SK-N-SH (cell line): ENCODE data around the gene SNCAIP. TPM values are rescaled to one million over a fixed set of nuclear protein-coding genes. Genes with fewer than 3 reads are reported as not detected.

Experiments
- CTCF ChIA-PET: fragments of 300-600, 350-600 bp; formaldehyde crosslinking; extraction: SDS; loops from one replicate; lab custom pipeline; 2021; lab: Yijun Ruan, JAX
- POLR2A ChIA-PET: fragments of 350-600 bp; sonication (Branson Sonifier 250); formaldehyde crosslinking; extraction: SDS; loops from one replicate; lab custom pipeline; 2020; ENCODE audit warnings: antibody characterized with exemption, inconsistent platforms; lab: Yijun Ruan, JAX
- DNase-seq: peaks from one replicate; pipeline ENCODE4 v3.0.0; 2012
- H2AFZ ChIP-seq: fragments of 200-600 bp; sonication (generic); 2 replicates; pipeline ENCODE4 v1.8.1; 2016; ENCODE audit warnings: antibody characterized with exemption, mild to moderate bottlenecking, low read depth
- H3F3A ChIP-seq: fragments of 200-600 bp; sonication (generic); replicated peaks from 2 replicates; pipeline ENCODE3; 2016; ENCODE audit warnings: antibody characterized with exemption, mild to moderate bottlenecking; ENCODE audit not compliant: insufficient read depth
- H3K27ac ChIP-seq, 2 experiments: fragments of 200-500 bp in 1 of 2; fragments of 200-600 bp in 1 of 2; sonication (Bioruptor generic) in 1 of 2; sonication (generic), shearing (Covaris generic) in 1 of 2; 2 replicates each; pipeline versions ENCODE4 v1.5.1 to v1.6.1; 2014 to 2016; ENCODE audit warnings: low read depth in 2 of 2, inconsistent platforms in 1 of 2, low read length in 1 of 2, mild to moderate bottlenecking in 1 of 2, mixed read lengths in 1 of 2
- H3K27me3 ChIP-seq: fragments of 200-600 bp; sonication (generic), shearing (Covaris generic); 2 replicates; pipeline ENCODE4 v1.6.1; 2016; ENCODE audit warnings: mixed run types; ENCODE audit not compliant: insufficient read depth
- H3K36me3 ChIP-seq, 2 experiments: fragments of 200-500 bp in 1 of 2; fragments of 200-600 bp in 1 of 2; sonication (Bioruptor generic) in 1 of 2; sonication (generic) in 1 of 2; replicated peaks in 1 of 2; 2 replicates each; pipeline versions ENCODE3 to v1.5.1; 2014 to 2016; ENCODE audit warnings: low read length in 1 of 2, mild to moderate bottlenecking in 1 of 2; ENCODE audit not compliant: insufficient read depth in 2 of 2, control insufficient read depth in 1 of 2
- H3K4me1 ChIP-seq, 2 experiments: fragments of 200-500 bp in 1 of 2; fragments of 200-600 bp in 1 of 2; sonication (Bioruptor generic) in 1 of 2; sonication (generic), shearing (Covaris generic) in 1 of 2; 2 replicates each; pipeline versions ENCODE4 v1.5.1 to v1.6.1; 2014 to 2016; ENCODE audit warnings: low read depth in 1 of 2, low read length in 1 of 2, mixed run types in 1 of 2; ENCODE audit not compliant: insufficient read depth in 2 of 2, control insufficient read depth in 1 of 2
- H3K4me2 ChIP-seq: fragments of 200-600 bp; sonication (generic), shearing (Covaris generic); 2 replicates; pipeline ENCODE4 v1.6.1; 2017; ENCODE audit warnings: mixed run types
- H3K4me3 ChIP-seq, 2 experiments: fragments of 200-500 bp in 1 of 2; fragments of 200-600 bp in 1 of 2; sonication (Bioruptor generic) in 1 of 2; sonication (generic), shearing (Covaris generic) in 1 of 2; 2 replicates each; pipeline versions ENCODE4 v1.5.1 to v1.8.1; 2014 to 2016; ENCODE audit warnings: low read depth in 2 of 2, inconsistent platforms in 1 of 2, low read length in 1 of 2, mild to moderate bottlenecking in 1 of 2, mixed read lengths in 1 of 2, moderate library complexity in 1 of 2
- H3K79me2 ChIP-seq: fragments of 200-600 bp; sonication (generic); 2 replicates; pipeline ENCODE4 v1.8.1; 2017; ENCODE audit warnings: mild to moderate bottlenecking; ENCODE audit not compliant: insufficient read depth
- H3K9ac ChIP-seq: fragments of 200-600 bp; sonication (generic); 2 replicates; pipeline ENCODE4 v1.6.1; 2017; ENCODE audit warnings: mixed run types
- H3K9me2 ChIP-seq: fragments of 200-600 bp; sonication (generic); 2 replicates; pipeline ENCODE4 v1.6.1; 2017; ENCODE audit warnings: mixed run types
- H3K9me3 ChIP-seq: fragments of 200-600 bp; sonication (generic); 2 replicates; pipeline ENCODE4 v1.6.1; 2017; ENCODE audit warnings: mixed run types, mild to moderate bottlenecking, moderate library complexity
- H4K20me1 ChIP-seq: fragments of 200-600 bp; sonication (generic); 2 replicates; pipeline ENCODE4 v1.6.1; 2017; ENCODE audit warnings: mild to moderate bottlenecking, mixed run types; ENCODE audit not compliant: insufficient read depth
- CHD2 ChIP-seq: fragments of 150-350 bp; IDR thresholded peaks from 2 replicates; pipeline ENCODE4 v1.6.1; 2018; ENCODE audit warnings: low read length; ENCODE audit not compliant: partially characterized antibody
- ELF1 ChIP-seq: IDR thresholded peaks from 2 replicates; pipeline ENCODE4 v1.4.0; 2012
- EP300 ChIP-seq, 2 experiments: IDR thresholded peaks; 2 replicates each; pipeline versions ENCODE4 v1.4.0 to v1.6.1; 2012; ENCODE audit warnings: borderline replicate concordance in 1 of 2, low read depth in 1 of 2, low read length in 1 of 2
- EZH2phosphoT487 ChIP-seq: fragments of 200-600 bp; sonication (generic); IDR thresholded peaks from 2 replicates; pipeline ENCODE4 v1.6.1; 2017; ENCODE audit warnings: low read depth, mixed run types, mild to moderate bottlenecking, antibody characterized with exemption, moderate library complexity, borderline replicate concordance
- FOXM1 ChIP-seq: IDR thresholded peaks from 2 replicates; pipeline ENCODE4 v1.4.0; 2012; ENCODE audit warnings: low read depth, mild to moderate bottlenecking
- GATA2 ChIP-seq: sonication (generic); formaldehyde crosslinking; IDR thresholded peaks from 2 replicates; pipeline ENCODE4 v1.5.0; 2020; ENCODE audit warnings: mild to moderate bottlenecking, missing genetic modification reagents
- MEF2A ChIP-seq: IDR thresholded peaks from 2 replicates; pipeline ENCODE4 v1.4.0; 2012; ENCODE audit warnings: low read depth, borderline replicate concordance
- NFIC ChIP-seq: IDR thresholded peaks from 2 replicates; pipeline ENCODE4 v1.4.0; 2012; ENCODE audit warnings: borderline replicate concordance
- RAD21 ChIP-seq: IDR thresholded peaks from 2 replicates; pipeline ENCODE4 v1.6.1; 2012; ENCODE audit warnings: mild to moderate bottlenecking, low read length
- RCOR1 ChIP-seq: fragments of 150-350 bp; IDR thresholded peaks from 2 replicates; pipeline ENCODE4 v1.6.1; 2017; ENCODE audit warnings: antibody characterized with exemption, low read length
- RFX5 ChIP-seq: IDR thresholded peaks from 2 replicates; pipeline ENCODE4 v1.6.1; 2012; ENCODE audit warnings: mild to moderate bottlenecking, improper control_type of control experiment, low read length
- RXRA ChIP-seq: IDR thresholded peaks from 2 replicates; pipeline ENCODE4 v1.4.0; 2012; ENCODE audit warnings: low read depth, mild to moderate bottlenecking, borderline replicate concordance
- SIN3A ChIP-seq: IDR thresholded peaks from 2 replicates; pipeline ENCODE4 v1.6.1; 2012; ENCODE audit warnings: low read depth, mild to moderate bottlenecking, low read length, moderate library complexity, borderline replicate concordance
- TAF1 ChIP-seq: IDR thresholded peaks from 2 replicates; pipeline ENCODE4 v1.6.1; 2012; ENCODE audit warnings: low read depth, mild to moderate bottlenecking, low read length, moderate library complexity, borderline replicate concordance
- TCF12 ChIP-seq: IDR thresholded peaks from 2 replicates; pipeline ENCODE4 v1.4.0; 2012
- TEAD4 ChIP-seq: IDR thresholded peaks from 2 replicates; pipeline ENCODE4 v1.4.0; 2012; ENCODE audit warnings: mild to moderate bottlenecking, borderline replicate concordance; ENCODE audit not compliant: insufficient read depth
- YY1 ChIP-seq: IDR thresholded peaks from 2 replicates; pipeline ENCODE4 v1.4.0; 2012; ENCODE audit warnings: low read depth, mild to moderate bottlenecking
- WGBS: methylation state at CpG from one replicate; pipeline ENCODE4 v1.1.6; 2017; ENCODE audit warnings: low lambda C conversion rate; 5-methylcytosine and 5-hydroxymethylcytosine counted together
- polyA plus RNA-seq, 3 experiments: library from polyadenylated mRNA; depleted of rRNA; stranded (reverse); fragments of >200 nt; gene quantifications; 2 replicates each; pipeline ENCODE4 v1.2.3, GENCODE V29; 2012
- TF ChIP-seq, protein P1 (sequence below): IDR thresholded peaks from 2 replicates; pipeline ENCODE4; 2012
- TF ChIP-seq, protein P2 (sequence below): fragments of 150-350 bp; IDR thresholded peaks from 2 replicates; pipeline ENCODE4 v1.6.1; 2017; ENCODE audit warnings: antibody characterized with exemption, low read length, low read depth, borderline replicate concordance
- TF ChIP-seq, protein P3 (sequence below): IDR thresholded peaks from 2 replicates; pipeline ENCODE4 v1.4.0; 2012; ENCODE audit warnings: low read depth, borderline replicate concordance

The SNCAIP gene
- polyA plus RNA-seq, 1 of the 3 experiments (the other 2 are of a cell fraction) = not detected

DNA sequence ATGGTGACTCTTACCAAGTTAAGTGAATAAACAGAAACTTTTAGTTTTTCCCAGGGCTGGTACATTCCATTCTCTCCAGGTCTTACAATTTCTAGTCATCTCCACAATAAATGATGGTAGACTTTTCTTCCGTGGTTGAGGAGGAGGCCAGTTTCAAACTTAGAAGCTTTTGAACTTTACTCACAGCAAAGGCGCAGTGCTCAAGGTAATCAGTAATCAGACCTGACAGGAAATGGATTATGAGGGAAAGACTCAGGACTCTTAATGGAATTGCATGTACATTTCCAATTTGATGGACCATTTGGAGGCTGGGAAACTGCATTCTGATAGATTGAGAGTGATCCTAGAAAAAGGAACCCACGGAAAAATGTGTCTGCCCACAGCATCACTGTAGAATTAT, 93.7 kb downstream of the SNCAIP start:
- no peak overlapping the region for H3K9ac ChIP-seq
- no peak overlapping the region for H3K27ac ChIP-seq
- H3F3A ChIP-seq = no peaks in the 10 kb centered on the region
- 54% methylated on average over 3 of the region's 3 CpGs for WGBS
- no peak for DNase-seq
- POLR2A ChIA-PET = no interaction called here
- no peaks in the 10 kb centered on the region for H3K79me2 ChIP-seq
- CTCF ChIA-PET = interaction anchor here (0.6 to 8.3 kb wide), 5 partner anchors 10 to 210 kb away, joined by 3 to 40 read pairs (median 3); no protein-coding TSS in a partner anchor
- H4K20me1 ChIP-seq = no peaks in the 10 kb centered on the region
- H2AFZ ChIP-seq = no peak overlapping the region
- TF ChIP-seq EZH2phosphoT487 = no peak
- TF ChIP-seq RAD21 = no peak
- TF ChIP-seq RFX5 = no peak
- TF ChIP-seq RCOR1 = no peak
- TF ChIP-seq MEF2A = no peak
- H3K27me3 ChIP-seq = no peaks in the 10 kb centered on the region
- H3K4me2 ChIP-seq = no peak overlapping the region
- H3K4me1 ChIP-seq = peaks cover 0 to 16% of the 10 kb centered on the region in 2 experiments; a peak in 1 of 4 replicates
- no peaks in the 10 kb centered on the region for H3K9me3 ChIP-seq
- no peak overlapping the region for H3K4me3 ChIP-seq
- no peaks in the 10 kb centered on the region for H3K36me3 ChIP-seq
- H3K9me2 ChIP-seq = no peaks in the 10 kb centered on the region

DNA sequence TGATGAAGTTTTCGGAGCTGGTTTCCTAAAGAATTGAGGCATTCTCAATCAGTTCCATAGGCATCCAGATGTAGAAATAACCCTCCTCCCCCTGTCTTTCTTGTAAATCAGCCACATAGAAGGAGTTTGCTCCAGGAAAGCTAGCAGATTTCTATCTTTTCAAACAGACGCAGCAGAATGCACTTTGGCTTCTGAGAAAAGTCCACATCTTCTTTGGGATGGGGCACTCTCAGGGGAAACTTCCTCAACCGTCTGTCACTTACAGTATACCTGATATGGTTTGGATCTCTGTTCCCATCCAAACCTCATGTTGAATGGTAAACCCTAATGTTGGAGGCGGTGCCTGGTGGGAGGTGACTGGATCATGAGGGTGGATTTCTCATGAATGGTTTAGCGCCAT, 94.1 kb downstream of the SNCAIP start:
- H3K36me3 ChIP-seq = no peaks in the 10 kb centered on the region
- H4K20me1 ChIP-seq = no peaks in the 10 kb centered on the region
- WGBS = 66% methylated on average over 5 of the region's 5 CpGs
- no peaks in the 10 kb centered on the region for H3F3A ChIP-seq
- H3K4me1 ChIP-seq = peaks cover 0 to 14% of the 10 kb centered on the region in 2 experiments; a peak in 1 of 4 replicates
- no peak overlapping the region for H3K4me2 ChIP-seq
- no peaks in the 10 kb centered on the region for H3K79me2 ChIP-seq
- H3K9me3 ChIP-seq = no peaks in the 10 kb centered on the region
- no peak overlapping the region for H3K27ac ChIP-seq
- H3K27me3 ChIP-seq = no peaks in the 10 kb centered on the region
- H3K9me2 ChIP-seq = no peaks in the 10 kb centered on the region
- POLR2A ChIA-PET = no interaction called here
- no peak overlapping the region for H3K9ac ChIP-seq
- TF ChIP-seq TCF12 (no peak), GATA2 (CRISPR knock-in tag) (no peak), RXRA (no peak), TEAD4 (no peak), FOXM1 (no peak), CHD2 (no peak), NFIC (no peak), SIN3A (no peak), YY1 (no peak), EP300 (IDR thresholded peaks at IDR 0.05; ENCODE audit: borderline replicate concordance in 1 of 2, low read depth in 1 of 2, low read length in 1 of 2) (no peak), TAF1 (no peak), ELF1 (no peak)
- TF ChIP-seq, protein P1, sequence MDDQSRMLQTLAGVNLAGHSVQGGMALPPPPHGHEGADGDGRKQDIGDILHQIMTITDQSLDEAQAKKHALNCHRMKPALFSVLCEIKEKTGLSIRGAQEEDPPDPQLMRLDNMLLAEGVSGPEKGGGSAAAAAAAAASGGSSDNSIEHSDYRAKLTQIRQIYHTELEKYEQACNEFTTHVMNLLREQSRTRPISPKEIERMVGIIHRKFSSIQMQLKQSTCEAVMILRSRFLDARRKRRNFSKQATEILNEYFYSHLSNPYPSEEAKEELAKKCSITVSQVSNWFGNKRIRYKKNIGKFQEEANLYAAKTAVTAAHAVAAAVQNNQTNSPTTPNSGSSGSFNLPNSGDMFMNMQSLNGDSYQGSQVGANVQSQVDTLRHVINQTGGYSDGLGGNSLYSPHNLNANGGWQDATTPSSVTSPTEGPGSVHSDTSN = no peak
- TF ChIP-seq, protein P2, sequence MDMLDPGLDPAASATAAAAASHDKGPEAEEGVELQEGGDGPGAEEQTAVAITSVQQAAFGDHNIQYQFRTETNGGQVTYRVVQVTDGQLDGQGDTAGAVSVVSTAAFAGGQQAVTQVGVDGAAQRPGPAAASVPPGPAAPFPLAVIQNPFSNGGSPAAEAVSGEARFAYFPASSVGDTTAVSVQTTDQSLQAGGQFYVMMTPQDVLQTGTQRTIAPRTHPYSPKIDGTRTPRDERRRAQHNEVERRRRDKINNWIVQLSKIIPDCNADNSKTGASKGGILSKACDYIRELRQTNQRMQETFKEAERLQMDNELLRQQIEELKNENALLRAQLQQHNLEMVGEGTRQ = no peak
- TF ChIP-seq, protein P3, sequence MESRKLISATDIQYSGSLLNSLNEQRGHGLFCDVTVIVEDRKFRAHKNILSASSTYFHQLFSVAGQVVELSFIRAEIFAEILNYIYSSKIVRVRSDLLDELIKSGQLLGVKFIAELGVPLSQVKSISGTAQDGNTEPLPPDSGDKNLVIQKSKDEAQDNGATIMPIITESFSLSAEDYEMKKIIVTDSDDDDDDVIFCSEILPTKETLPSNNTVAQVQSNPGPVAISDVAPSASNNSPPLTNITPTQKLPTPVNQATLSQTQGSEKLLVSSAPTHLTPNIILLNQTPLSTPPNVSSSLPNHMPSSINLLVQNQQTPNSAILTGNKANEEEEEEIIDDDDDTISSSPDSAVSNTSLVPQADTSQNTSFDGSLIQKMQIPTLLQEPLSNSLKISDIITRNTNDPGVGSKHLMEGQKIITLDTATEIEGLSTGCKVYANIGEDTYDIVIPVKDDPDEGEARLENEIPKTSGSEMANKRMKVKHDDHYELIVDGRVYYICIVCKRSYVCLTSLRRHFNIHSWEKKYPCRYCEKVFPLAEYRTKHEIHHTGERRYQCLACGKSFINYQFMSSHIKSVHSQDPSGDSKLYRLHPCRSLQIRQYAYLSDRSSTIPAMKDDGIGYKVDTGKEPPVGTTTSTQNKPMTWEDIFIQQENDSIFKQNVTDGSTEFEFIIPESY = no peak
- TF ChIP-seq, all 33 proteins: peak for 0
- DNase-seq = no peak
- H3K4me3 ChIP-seq = no peak overlapping the region
- CTCF ChIA-PET = interaction anchor here (1.0 to 8.3 kb wide), 3 partner anchors 9 to 210 kb away, joined by 3 to 40 read pairs (median 3); no protein-coding TSS in a partner anchor
- no peak overlapping the region for H2AFZ ChIP-seq
